K562 (cell line): ENCODE results near the gene PRKACG. TPM values are rescaled to one million over a fixed set of nuclear protein-coding genes. Genes with fewer than 3 reads are reported as not detected.

Experiments
- CBFB ChIP-seq: sonication (generic); formaldehyde crosslinking; IDR thresholded peaks from 2 replicates; pipeline ENCODE4 v1.4.0; 2020; ENCODE audit warnings: mild to moderate bottlenecking, missing genetic modification reagents
- CHCHD3 ChIP-seq: fragments of 250-450 bp; sonication (Bioruptor Pico); IDR thresholded peaks from 2 replicates; pipeline ENCODE4 v2.1.2; 2022; ENCODE audit warnings: mild to moderate bottlenecking
- CTBP1 ChIP-seq: fragments of 450-650 bp; IDR thresholded peaks from 2 replicates; pipeline ENCODE4 v1.6.1; 2016; ENCODE audit warnings: borderline replicate concordance
- HLTF ChIP-seq: fragments of 450-650 bp; IDR thresholded peaks from 2 replicates; pipeline ENCODE4 v1.6.1; 2016
- L3MBTL2 ChIP-seq: fragments of 450-650 bp; IDR thresholded peaks from 2 replicates; pipeline ENCODE4 v1.6.1; 2016; ENCODE audit warnings: mild to moderate bottlenecking, moderate library complexity
- RBM17 ChIP-seq: fragments of 200-400 bp; formaldehyde crosslinking; IDR thresholded peaks from 2 replicates; pipeline ENCODE4 v1.6.1; 2017; ENCODE audit warnings: low read depth, mild to moderate bottlenecking, low read length, borderline replicate concordance
- SRF ChIP-seq, 2 experiments: fragments of 250-450, 450-650 bp in 1 of 2; sonication (Bioruptor Pico) in 1 of 2; sonication (generic) in 1 of 2; formaldehyde crosslinking; IDR thresholded peaks; 2 replicates each; pipeline versions ENCODE4 v1.5.0 to v1.5.1; 2020 to 2022; ENCODE audit warnings: mild to moderate bottlenecking in 1 of 2, missing genetic modification reagents in 1 of 2
- TCF7L2 ChIP-seq: fragments of 150-350 bp; IDR thresholded peaks from 2 replicates; pipeline ENCODE4 v1.6.1; 2016; ENCODE audit warnings: low read depth, mild to moderate bottlenecking, low read length, moderate library complexity
- TOE1 ChIP-seq, 2 experiments: fragments of 450-650 bp in 1 of 2; sonication (generic) in 1 of 2; formaldehyde crosslinking in 1 of 2; IDR thresholded peaks; 2 replicates each; pipeline versions ENCODE4 v1.7.1 to v1.8.0; 2016 to 2022; ENCODE audit warnings: borderline replicate concordance in 2 of 2, mild to moderate bottlenecking in 2 of 2, antibody characterized with exemption in 1 of 2, inconsistent platforms in 1 of 2, low read depth in 1 of 2, missing genetic modification reagents in 1 of 2, moderate library complexity in 1 of 2
- ZFP30 ChIP-seq: fragments of 250-450 bp; sonication (Bioruptor Pico); IDR thresholded peaks from 2 replicates; pipeline ENCODE4 v1.8.0; 2022; ENCODE audit warnings: moderate library complexity, mild to moderate bottlenecking, inconsistent platforms, borderline replicate concordance
- ZNF23 ChIP-seq: fragments of 250-450 bp; sonication (Bioruptor Pico); IDR thresholded peaks from 2 replicates; pipeline ENCODE4 v1.4.0; 2020; ENCODE audit warnings: mild to moderate bottlenecking
- ZNF282 ChIP-seq: sonication (generic); formaldehyde crosslinking; IDR thresholded peaks from 2 replicates; pipeline ENCODE4 v1.8.1; 2023; ENCODE audit warnings: missing genetic modification reagents
- ZNF347 ChIP-seq: fragments of 450-650 bp; formaldehyde crosslinking; IDR thresholded peaks from 2 replicates; pipeline ENCODE4 v1.4.0; 2020; ENCODE audit warnings: low read depth, mild to moderate bottlenecking, moderate library complexity
- polyA plus RNA-seq, 8 experiments: library from polyadenylated mRNA; depleted of rRNA in 4 of 8; stranded (reverse) in 5 of 8; unstranded in 3 of 8; fragments of >200 nt; fragmentation: Nextera tagmentation in 2 of 8; fragmentation: Illumina TruSeq in 1 of 8; extraction: Ambion mirVana in 2 of 8; extraction: Trizol in 1 of 8; gene quantifications; 2 replicates each; pipeline versions ENCODE4 v1.2.1 to v1.2.3, GENCODE V29; 2011 to 2014; ENCODE audit warnings: inconsistent platforms in 1 of 8, missing spikeins in 1 of 8
- total RNA-seq, 7 experiments: library from RNA; depleted of rRNA in 6 of 7; stranded (reverse); fragments of >200 nt in 6 of 7; fragmentation: Illumina TruSeq in 2 of 7; extraction: Trizol in 2 of 7; gene quantifications; 2 replicates each; pipeline versions ENCODE4 v1.2.1 to v1.2.3, GENCODE V29; 2011 to 2021; ENCODE audit warnings: low replicate concordance in 1 of 7
- TF ChIP-seq, protein P1 (sequence below): fragments of 250-450 bp; sonication (Bioruptor Pico); IDR thresholded peaks from 2 replicates; pipeline ENCODE4 v1.5.0; 2021; ENCODE audit warnings: mild to moderate bottlenecking, moderate library complexity
- TF ChIP-seq, protein P2 (sequence below): fragments of 250-450 bp; sonication (Bioruptor Pico); IDR thresholded peaks from 2 replicates; pipeline ENCODE4 v1.5.0; 2020; ENCODE audit warnings: mild to moderate bottlenecking, borderline replicate concordance
- TF ChIP-seq, protein P3 (sequence below), 2 experiments: IDR thresholded peaks; 2 replicates each; pipeline ENCODE4 v1.6.1; 2012; ENCODE audit warnings: improper control_type of control experiment in 2 of 2, low read depth in 2 of 2, low read length in 2 of 2, borderline replicate concordance in 1 of 2
- TF ChIP-seq, protein P4 (sequence below): sonication (generic); formaldehyde crosslinking; IDR thresholded peaks from 2 replicates; pipeline ENCODE4 v1.5.0; 2020; ENCODE audit warnings: missing genetic modification reagents
- TF ChIP-seq, protein P5 (sequence below), 2 experiments: fragments of 450-650 bp in 1 of 2; sonication (generic) in 1 of 2; formaldehyde crosslinking; conservative IDR thresholded peaks; 2 replicates each; pipeline versions ENCODE4 v1.4.0 to v1.8.1; 2020 to 2022; ENCODE audit warnings: mild to moderate bottlenecking in 1 of 2, missing genetic modification reagents in 1 of 2

Gene PRKACG
- total and polyA plus RNA-seq, 9 of the 15 experiments (the other 6 are each of a cell fraction or from before 2014, with no cell fraction given) = not detected

DNA sequence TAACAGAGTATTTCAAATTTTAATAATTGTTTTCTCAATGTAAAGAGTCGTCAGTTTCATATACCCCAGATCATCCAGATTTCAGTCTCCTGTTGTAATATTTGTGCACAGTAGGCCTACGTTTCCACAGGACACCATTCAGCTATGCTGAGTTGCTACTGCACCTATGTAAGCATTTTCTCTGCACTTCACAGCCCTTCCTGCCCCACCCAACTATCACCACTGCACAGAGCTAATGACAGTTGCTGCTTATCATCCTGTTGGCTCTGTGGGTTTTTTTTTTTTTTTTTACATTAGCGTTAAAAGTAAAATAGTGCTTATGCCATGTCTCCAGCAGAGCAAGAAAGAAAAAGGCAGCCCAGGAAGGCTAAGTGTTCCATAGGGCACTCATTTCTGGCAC is 5.9 kb upstream of the PRKACG start (continued):
- TF ChIP-seq, protein P1, sequence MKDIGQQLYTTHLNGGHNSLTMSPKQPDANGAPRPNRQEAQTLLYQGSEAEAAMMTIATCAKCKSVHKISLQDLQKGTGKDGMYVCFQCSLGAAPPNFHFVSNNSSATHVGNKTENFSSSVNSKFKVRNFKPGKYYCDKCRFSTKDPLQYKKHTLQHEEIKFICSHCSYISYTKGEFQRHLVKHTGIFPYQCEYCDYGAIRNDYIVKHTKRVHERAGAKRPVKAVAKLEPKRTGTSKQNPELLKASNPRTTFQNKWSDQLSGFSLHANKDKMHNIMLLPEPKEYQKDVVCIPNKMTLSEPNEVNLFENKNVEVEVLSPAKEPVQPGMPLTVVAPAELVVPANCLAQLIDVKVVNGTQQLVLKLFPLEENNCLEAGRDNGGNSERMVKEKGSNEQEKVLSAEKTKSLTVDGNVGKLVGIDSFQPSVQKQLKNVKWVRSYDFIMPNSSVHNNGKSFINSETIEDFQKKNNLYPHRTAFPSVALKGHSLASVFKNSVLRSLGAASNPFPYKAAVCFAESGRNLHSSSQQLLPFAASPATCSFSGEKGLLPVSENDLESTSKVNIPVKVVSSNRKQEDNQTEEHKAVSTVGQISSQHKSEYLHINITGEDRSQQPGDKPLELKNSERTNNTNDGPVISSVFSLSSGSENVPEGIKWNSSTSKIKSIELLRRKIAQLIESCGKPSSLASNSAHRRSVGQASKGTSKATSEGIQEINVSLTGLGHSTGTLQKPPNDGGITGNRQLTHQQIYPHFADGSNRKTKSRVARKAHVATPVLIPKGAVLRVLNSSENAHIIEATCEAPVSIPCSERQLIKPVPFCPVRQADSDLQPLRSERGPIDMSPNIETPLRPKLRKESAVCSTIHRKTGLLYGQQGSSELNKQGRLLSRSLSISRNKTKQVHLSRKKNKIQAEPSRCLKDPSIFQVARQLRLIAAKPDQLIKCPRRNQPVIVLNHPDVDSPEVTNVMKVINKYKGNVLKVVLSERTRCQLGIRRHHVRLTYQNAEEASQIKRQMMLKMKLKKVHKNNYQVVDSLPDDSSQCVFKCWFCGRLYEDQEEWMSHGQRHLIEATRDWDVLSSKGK (CRISPR knock-in tag) = no peak
- TF ChIP-seq, protein P2, sequence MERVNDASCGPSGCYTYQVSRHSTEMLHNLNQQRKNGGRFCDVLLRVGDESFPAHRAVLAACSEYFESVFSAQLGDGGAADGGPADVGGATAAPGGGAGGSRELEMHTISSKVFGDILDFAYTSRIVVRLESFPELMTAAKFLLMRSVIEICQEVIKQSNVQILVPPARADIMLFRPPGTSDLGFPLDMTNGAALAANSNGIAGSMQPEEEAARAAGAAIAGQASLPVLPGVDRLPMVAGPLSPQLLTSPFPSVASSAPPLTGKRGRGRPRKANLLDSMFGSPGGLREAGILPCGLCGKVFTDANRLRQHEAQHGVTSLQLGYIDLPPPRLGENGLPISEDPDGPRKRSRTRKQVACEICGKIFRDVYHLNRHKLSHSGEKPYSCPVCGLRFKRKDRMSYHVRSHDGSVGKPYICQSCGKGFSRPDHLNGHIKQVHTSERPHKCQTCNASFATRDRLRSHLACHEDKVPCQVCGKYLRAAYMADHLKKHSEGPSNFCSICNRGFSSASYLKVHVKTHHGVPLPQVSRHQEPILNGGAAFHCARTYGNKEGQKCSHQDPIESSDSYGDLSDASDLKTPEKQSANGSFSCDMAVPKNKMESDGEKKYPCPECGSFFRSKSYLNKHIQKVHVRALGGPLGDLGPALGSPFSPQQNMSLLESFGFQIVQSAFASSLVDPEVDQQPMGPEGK (CRISPR knock-in tag) = no peak
- TF ChIP-seq SRF (CRISPR knock-in tag; IDR thresholded peaks at IDR 0.05) (no peak), CTBP1 (peak; percentile 14; the same call in 1 of the 2 replicates), CHCHD3 (CRISPR knock-in tag) (no peak), CBFB (CRISPR knock-in tag) (no peak), ZFP30 (CRISPR knock-in tag) (no peak), ZNF23 (CRISPR knock-in tag) (no peak), ZNF282 (CRISPR knock-in tag) (no peak), ZNF347 (no peak), HLTF (no peak), L3MBTL2 (no peak), TOE1 (IDR thresholded peaks at IDR 0.05; ENCODE audit: borderline replicate concordance) (no peak), TOE1 (CRISPR knock-in tag; IDR thresholded peaks at IDR 0.05; ENCODE audit: borderline replicate concordance, low read depth) (no peak), TCF7L2 (no peak), RBM17 (no peak)
- TF ChIP-seq, protein P3, sequence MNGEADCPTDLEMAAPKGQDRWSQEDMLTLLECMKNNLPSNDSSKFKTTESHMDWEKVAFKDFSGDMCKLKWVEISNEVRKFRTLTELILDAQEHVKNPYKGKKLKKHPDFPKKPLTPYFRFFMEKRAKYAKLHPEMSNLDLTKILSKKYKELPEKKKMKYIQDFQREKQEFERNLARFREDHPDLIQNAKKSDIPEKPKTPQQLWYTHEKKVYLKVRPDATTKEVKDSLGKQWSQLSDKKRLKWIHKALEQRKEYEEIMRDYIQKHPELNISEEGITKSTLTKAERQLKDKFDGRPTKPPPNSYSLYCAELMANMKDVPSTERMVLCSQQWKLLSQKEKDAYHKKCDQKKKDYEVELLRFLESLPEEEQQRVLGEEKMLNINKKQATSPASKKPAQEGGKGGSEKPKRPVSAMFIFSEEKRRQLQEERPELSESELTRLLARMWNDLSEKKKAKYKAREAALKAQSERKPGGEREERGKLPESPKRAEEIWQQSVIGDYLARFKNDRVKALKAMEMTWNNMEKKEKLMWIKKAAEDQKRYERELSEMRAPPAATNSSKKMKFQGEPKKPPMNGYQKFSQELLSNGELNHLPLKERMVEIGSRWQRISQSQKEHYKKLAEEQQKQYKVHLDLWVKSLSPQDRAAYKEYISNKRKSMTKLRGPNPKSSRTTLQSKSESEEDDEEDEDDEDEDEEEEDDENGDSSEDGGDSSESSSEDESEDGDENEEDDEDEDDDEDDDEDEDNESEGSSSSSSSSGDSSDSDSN (IDR thresholded peaks at IDR 0.05; ENCODE audit: borderline replicate concordance in 1 of 2, low read depth in 2 of 2, low read length in 2 of 2) = no peak
- TF ChIP-seq, protein P4, sequence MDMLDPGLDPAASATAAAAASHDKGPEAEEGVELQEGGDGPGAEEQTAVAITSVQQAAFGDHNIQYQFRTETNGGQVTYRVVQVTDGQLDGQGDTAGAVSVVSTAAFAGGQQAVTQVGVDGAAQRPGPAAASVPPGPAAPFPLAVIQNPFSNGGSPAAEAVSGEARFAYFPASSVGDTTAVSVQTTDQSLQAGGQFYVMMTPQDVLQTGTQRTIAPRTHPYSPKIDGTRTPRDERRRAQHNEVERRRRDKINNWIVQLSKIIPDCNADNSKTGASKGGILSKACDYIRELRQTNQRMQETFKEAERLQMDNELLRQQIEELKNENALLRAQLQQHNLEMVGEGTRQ (CRISPR knock-in tag) = no peak
- TF ChIP-seq, protein P5, sequence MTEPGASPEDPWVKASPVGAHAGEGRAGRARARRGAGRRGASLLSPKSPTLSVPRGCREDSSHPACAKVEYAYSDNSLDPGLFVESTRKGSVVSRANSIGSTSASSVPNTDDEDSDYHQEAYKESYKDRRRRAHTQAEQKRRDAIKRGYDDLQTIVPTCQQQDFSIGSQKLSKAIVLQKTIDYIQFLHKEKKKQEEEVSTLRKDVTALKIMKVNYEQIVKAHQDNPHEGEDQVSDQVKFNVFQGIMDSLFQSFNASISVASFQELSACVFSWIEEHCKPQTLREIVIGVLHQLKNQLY (CRISPR knock-in tag; conservative IDR thresholded peaks at IDR 0.05) = no peak
